ENCODE results near the gene TRIM75.
"Not testable (repeated sequence)": the region's sequence is repeated elsewhere in the genome, so short reads cannot be mapped to it uniquely, and the experiment has no call there.

TRIM75 gene

DNA sequence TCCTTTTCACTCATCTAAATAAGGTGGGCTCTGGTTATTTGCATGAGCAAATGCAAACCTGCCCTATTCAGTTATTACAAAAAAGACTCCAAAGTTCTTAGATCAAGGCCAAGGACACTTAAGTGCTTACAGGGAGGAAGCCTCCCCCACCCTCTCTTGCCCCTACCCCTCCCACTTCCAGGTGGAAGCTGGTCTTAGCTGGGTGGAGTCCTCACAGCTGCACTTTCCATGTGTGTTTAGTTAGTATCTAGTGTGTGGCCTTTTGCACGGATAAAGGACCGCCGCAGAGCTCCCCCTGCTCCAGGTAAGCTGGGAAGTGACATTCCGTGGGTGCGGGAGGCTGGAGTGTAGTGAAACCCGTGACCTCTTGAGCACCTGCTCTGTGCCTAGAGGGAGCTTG lies at the start of gene TRIM75:
Gene TRIM75, plus strand, starts transcription at position 222 of the 400 bp plus-strand sequence. CDS start 5,282 bp downstream, outside the sequence.
- DNase-seq = no peak

DNA sequence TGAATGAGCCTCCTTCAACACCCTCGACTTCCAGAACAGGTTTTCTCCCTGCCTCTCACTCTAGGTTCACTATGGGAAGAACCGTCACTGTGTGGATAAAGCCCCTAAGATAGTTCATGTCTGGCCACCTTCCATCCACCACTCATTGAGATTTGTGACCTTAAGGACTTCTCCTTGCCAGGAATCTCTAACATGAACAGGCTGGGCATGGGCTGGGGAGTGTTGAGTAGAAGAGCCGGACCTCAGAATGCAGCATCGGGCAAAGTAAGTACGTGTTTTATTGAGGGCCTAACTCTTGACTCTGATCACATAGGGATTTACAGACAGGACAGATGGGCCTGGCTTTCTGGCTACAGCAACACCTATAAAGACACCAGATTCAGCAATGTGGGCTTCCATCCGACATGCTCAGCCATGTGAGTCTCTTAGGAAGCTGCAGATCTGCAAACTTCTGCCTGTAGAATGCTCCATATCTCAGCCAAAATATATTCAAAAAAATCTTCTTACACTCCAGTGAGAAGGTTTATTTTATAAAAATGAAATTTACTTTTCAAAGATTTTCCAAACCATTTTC lies 48.2 kb upstream of the TRIM75 start:
- no peak for DNase-seq

DNA sequence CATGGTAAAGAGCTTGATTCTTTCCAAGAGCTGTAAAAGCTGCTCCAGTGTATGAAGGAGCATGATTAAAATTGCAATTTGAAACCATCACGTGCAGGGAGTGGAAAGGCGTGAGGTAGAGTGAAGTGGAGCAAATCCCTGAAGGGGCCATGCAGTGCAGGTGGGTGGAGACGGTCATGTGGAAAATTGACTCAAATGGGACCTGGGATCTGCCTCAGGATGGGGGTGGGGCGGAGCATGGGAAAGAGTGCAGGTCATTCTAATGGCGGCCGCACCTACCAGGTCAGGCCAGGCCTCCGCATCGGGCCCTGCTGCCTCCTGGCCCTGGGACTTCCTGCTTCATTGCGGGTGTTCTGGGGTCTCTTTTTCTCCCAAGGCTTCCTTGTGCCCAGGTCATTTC lies 47.2 kb upstream of the TRIM75 start:
- no peak for DNase-seq

DNA sequence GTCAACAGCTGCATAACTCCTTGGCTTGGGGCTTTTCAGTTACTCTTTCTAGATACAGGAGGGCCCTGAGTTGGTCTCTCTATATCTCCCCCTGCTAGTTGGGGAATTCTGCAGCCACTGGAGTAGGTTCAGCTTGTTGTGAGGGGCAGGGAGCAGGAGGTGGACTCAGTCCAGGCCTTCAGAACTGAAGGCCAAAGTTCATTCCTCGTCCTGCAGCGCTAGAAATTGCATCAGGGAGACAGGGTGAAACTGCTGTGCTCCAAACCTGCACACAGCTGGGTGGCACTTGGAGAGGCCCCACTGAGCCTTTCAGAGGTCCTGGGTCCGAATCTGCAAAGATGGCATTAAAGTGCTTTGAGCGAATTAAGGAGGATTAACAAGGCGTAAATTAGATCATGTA lies 46.8 kb upstream of the TRIM75 start:
- DNase-seq = no peak

DNA sequence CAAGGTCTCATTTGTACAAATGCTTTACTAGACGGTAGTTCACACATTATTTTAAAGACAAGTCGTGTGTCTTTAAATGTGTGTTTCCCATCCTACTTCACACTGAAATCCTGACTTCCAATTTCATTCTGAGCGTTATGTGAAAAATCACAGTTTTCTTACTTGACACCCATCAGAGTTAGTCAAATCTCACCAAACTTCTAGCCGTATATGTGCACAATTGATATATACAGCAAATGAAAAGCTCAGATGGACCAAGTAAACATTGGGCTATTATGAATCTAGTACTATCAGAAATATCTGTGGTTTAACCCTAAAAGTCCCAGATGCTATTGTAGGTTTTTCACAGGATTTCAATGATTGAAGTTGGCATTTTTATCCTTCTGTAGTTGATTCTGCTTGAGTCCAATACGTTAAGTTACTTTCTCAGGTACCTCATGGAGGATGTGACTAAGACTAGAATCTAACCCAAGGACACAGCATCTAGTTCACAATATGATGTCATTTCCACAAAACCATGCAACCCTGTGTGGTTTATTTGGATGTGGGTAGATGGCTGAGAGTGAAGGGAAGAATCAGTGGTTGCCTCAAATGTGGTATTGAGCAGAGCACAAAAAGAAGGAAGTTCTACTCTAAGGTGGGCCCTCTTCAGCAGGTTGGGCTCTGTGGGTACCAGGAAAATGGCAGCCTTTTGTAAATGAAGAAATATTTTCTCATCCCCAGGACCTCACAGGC lies 44.0 kb upstream of the TRIM75 start:
- DNase-seq = peak; percentile 24

DNA sequence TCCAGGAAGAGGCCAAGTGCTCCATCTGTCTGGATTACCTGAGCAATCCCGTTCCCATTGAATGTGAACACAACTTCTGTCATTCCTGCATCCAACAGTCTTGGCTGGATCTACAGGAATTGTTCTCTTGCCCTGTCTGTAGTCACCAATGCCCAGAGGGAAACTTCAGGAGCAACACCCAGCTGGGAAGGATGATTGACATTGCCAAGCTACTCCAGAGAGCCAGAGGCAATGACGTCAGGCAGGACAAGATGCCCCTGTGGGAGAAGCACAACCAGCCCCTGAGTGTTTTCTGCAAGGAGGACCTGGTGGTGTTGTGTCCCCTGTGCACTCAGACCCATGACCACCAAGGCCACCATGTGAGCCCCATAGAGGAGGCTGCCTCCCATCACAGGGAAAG lies 43.2 kb upstream of the TRIM75 start:
- DNase-seq = no peak

DNA sequence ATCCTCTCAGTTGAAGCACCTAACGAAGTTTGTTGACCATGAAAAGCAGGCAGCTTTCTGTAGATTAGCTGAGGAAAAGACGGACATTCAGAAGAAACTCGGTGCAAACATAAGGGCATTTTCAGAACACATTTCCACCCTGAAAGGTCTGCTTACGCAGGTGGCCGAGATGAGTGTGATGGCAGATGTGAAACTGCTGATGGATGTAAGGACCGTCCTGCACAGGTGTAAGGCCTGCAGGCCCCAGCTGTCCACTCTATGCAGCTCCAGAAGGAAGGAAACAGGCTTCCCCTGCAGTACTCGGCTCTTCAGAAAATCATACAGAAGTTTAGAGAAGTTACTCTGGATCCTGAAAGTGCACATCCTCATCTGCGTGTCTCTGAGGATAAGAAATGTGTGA lies 42.7 kb upstream of the TRIM75 start:
- no peak for DNase-seq

DNA sequence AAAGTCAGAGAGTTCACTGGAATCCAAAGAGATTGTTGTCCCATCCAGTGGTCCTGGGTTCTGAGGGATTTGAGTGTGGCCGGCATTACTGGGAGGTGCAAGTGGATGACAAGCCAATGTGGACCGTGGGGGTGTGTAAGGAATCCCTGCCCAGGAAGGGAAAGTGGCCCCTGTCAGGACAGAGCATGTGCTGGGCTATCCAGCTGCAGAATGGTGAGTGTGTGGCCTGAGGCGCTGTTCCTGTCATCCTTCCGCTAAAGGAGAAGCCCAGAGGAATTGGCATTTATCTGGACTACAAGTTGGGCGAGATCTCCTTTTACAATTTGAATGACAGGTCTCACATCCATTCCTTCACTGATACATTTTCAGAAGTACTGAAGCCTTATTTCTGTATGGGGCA lies 42.3 kb upstream of the TRIM75 start:
- no peak for DNase-seq

DNA sequence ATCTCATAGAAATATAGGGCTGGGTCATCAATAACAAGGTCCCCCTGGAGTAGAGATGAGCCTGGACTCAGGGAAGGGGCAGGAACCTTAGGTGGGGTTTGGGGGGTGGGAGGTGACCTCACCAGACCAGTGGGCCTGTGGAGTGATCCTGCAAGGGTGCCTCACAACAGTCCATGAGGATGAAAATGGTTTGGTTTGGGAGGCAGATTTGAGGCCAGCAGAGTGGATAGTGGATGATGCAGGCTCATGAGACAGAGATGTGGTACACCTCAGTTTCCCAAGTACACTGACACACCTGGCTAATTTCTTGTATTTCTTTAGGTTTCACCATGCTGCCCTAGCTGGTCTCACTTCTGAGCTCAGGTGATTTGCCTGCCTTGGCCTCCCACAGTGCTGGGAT lies 40.0 kb upstream of the TRIM75 start:
- DNase-seq = no peak

DNA sequence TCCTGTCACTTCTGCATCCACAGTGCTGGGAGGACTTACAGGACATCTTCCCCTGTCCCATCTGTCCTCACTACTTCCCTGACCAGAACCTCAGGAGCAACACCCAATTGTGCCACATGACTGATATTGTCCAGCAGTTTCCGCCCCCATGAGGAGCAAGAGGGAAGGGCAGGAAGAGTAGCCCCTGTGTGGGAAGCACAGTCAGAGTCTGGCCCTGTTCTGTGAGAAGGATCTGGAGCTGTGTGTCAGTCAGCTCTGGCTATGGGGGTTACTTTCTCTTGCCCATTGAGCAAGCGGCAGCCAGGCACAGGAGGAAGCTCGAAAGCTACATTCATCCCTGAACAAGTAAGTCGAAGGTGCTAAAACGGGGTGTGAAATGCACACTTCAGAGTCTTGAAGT lies 36.7 kb upstream of the TRIM75 start:
- DNase-seq = no peak

DNA sequence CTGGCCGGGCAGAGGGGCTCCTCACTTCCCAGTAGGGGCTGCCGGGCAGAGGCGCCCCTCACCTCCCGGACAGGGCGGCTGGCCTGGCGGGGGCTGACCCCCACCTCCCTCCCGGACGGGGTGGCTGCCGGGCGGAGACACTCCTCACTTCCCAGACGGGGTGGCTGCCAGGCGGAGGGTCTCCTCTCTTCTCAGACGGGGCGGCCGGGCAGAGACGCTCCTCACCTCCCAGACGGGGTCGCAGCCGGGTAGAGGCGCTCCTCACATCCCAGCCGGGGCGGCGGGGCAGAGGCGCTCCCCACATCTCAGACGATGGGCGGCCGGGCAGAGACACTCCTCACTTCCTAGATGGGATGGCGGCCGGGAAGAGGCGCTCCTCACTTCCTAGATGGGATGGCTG lies 33.7 kb upstream of the TRIM75 start:
- not testable (repeated sequence) for DNase-seq

DNA sequence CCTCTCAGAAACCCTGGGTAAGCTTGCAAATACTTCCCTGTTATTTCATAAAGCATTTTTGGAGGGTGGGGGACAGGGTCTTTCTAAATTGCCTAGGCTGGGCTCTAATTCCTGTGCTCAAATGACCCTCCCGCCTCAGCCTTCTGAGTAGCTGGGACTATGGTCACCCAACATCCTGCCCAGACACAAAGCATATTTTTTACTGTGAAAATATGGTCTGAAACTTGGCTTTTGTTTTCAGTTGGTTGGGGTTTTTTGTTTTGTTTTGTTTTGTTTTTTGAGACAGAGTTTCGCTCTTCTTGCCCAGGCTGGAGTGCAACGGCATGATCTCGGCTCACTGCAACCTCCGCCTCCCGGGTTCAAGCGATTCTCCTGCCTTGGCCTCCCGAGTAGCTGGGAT lies 27.9 kb upstream of the TRIM75 start:
- DNase-seq = not testable (repeated sequence)

DNA sequence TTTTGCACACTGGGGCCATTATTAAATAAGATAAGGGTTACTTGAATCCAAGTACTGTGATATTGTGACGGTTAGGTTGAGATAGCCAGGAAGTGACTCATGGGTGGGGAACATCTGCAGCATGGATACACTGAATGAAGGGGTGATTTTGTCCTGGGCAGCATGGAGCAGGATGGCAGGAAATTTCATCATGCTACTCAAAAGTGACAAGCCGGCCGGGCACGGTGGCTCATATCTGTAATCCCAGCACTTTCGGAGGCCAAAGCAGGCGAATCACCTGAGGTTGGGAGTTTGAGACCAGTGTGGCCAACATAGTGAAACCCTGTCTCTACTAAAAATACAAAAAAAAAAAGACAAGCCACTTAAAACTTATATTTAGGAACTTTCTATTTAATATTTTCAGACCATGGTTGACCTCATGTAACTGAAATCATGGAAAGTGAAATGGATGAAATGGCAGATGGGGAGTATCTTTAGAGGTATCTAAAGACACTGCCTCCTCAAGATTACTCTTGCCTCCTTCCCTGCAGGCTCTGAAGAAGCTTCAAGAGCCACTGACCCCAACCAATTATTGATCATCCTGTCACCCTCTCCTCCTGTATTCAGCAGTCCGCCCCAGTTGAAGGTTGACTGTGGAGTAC lies 25.8 kb upstream of the TRIM75 start:
- no peak for DNase-seq

DNA sequence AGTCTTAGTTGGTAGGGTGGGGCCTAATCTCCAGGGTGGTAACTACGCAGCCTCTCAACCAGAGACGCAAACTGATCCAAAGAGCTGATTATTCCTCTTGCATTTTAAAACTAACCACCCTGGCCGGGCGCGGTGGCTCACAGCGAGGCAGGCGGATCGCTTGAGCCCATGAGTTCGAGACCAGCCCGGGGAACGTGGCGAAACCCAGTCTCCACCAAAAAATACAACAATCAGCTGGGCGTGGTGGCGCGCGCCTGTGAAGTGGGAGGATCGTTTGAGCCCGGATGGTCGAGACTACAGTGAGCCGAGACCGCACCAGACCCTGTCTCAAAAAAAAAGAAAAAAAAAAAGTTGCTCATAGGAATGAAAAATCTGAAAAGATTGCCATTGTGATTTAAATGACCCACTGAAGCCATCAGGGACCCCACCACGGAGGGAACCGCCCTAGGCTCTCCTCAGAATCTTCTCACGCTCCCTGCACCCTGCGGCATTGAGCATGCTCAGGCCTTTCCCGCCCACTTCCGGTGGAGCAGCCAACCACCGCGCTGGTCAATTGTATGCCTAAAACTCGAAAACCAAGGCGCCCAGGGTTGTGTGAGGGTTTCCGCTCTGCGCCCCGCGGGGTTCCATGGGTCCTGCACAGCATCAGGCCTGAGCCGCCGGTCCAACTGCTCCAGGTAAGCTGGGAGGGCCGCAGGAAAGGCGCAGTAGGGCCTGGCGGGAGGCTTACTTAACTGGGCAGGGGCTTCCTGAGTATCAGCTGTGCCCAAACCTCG lies 22.0 kb upstream of the TRIM75 start, which contains the start of gene TRIM60:
Gene TRIM60, plus strand, starts transcription at position 564 of the 776 bp plus-strand sequence. CDS start 8,074 bp downstream, outside the sequence.
- no peak for DNase-seq

DNA sequence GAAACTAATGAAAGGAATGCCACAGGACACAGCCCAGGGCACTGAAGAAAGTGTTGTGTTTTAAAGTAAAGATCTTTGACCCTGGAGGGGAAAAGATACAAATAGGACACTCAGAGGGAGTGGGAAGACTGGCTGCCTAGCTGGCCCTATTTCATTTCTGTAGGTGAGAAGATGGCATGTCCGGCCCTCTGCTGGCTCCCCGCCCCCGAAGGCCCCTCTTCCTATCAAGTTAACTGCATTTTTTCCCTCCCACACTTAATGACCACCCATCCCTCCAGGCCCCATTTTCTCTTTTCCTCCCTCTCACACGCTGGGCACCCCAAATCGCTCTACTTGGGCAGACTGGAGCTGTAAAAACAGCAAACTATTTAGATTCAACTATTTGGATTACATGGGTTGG lies 5.5 kb upstream of the TRIM75 start:
- no peak for DNase-seq

DNA sequence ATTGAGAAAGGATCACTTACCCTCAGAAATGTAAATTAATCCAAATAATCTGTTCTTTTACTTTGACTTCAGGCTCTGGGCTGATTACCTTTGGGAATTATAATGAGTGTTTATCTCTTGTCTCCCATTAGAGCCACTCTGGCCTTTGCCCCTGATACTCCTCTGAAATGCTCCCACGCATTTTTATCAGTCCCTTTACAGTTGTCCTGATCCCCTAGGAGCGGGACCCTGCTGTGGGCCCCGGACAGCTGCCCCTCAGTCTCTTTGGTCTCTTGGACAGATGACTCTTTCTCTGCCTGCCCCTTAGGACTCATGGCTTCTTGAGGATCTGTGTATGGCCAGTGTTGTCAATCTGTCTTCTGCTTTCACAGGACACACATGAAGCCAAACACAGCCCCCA lies 1.0 kb upstream of the TRIM75 start:
- DNase-seq = no peak

DNA sequence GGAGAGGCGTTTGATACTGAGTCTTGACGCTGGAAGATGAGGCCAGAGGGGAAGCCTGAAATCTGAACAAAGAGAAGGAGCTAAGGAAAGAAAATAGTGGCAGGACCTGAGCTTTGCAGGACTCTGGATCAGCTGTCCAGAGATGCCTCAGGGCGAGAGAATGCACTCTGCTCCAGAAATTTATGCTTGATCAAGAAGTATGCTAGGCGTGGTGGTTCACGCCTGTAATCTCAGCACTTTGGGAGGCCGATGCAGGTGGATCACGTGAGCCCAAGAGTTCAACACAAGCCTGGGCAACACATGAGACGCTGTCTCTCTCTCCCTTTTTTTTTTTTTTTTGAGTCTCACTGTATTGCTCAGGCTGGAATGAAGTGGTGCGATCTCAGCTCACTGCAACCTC lies 1.9 kb downstream of the TRIM75 start:
- DNase-seq = no peak

DNA sequence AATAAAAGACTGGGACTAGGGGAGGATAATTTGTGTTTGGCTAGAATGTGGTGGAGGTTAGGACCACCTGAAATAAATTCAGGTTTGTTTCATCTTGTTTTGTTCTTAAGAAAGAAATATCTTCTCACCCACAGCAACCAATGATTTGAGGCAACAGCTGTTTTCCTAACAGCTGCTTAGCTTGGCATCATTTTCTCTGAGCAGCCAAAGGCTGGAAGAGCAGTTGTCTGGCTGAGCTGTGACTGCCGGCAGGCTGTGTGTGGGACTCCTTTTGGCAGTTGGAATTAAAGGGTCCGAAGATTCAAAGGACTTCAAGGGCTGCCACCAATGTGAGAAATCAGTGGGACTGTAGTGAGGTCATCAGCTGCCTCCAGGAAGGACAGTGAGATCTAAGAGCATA lies 5.0 kb downstream of the TRIM75 start:
- DNase-seq = no peak

DNA sequence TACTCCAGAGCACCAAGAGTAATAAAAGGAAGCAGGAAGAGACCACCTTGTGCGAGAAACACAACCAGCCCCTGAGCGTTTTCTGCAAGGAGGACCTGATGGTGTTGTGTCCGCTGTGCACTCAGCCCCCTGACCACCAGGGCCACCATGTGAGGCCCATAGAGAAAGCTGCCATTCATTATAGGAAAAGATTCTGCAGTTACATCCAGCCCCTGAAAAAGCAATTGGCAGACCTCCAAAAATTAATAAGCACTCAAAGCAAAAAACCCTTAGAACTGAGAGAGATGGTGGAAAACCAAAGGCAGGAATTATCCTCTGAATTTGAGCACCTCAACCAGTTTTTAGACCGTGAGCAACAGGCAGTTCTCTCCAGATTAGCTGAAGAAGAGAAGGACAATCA lies 5.7 kb downstream of the TRIM75 start:
- no peak for DNase-seq

DNA sequence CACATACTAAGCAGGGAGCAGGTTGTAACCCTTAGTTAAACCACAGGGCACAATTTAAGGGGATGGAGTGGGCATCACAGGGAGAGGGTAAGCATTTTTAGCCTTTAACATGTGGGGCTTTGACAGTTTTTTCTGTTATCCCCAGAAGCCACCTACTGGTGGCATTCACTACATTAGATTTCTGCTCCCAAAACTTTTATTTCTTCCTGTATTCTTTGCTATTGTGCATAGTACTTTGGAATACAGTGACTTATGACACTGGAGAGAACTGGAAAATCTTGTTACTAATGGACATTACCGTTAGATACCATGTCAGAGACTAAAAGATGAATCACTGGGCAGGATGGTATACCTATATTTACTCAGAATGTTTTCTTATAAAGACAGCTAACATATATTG lies 7.3 kb downstream of the TRIM75 start:
- no peak for DNase-seq

DNA sequence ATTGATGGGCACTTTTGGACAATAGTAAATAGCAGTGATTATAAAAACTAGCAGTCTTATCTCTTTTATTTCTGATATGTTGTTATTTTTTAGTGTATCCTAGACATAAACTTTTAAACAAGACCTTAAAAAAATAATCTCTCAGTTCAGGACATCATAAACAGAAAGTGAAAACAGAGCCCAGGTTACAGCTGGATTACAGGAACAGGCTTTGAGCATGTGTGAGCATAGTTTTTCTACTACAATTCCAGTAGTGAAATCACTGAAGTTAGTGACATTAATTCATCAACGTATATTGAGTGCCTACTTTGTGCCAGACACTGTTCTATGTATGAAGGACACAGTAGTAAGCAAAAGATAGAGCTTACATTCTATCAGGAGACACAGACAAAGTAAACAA lies 16.9 kb downstream of the TRIM75 start:
- DNase-seq = no peak

DNA sequence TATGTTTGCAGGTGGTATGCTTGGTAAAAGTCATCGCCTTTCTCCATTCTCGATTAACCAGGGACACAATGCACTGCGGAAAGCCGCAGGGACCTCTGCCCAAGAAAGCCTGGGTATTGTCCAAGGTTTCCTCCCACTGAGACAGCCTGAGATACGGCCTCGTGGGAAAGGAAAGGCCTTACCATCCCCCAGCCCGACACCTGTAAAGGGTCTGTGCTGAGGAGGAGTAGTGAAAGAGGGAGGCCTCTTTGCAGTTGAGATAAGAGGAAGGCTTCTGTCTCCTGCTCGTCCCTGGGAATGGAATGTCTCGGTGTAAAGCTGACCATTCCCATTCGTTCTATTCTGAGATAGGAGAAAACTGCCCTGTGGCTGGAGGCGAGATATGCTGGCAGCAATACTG lies 19.7 kb downstream of the TRIM75 start:
- DNase-seq = not testable (repeated sequence)

DNA sequence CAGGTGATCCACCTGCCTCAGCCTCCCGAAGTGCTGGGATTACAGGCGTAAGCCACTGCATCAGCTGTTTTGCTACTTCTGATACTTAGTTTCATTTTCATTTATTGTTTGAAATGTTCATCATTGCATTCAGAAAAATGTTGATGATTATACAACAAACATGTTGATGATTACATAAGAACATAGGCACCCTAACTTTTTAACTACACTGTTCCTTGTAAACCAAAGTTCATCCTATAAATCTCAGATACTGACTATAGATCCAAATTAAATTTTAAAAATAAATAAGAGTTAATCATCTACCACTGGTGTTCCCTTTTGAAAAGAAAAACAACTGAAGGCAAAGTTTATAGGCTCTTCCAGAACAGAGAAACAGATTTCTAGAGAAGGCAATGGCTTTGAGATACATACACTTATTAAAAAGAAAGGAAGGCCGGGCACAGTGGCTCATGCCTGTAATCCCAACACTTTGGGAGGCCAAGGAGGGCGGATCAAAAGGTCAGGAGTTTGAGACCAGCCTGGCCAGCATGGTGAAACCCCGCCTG lies 23.4 kb downstream of the TRIM75 start:
- DNase-seq = no peak
